WERI-Rb-1 (cell line): Measurements from ENCODE around the gene TAF13.
A peak's percentile ranks its signal among the peaks of the same experiment; 100 is the strongest.
"Not testable (repeated sequence)": the region's sequence is repeated elsewhere in the genome, so short reads cannot be mapped to it uniquely, and the experiment has no call there.

Experiments used
- DNase-seq: peaks from one replicate; pipeline ENCODE4 v3.0.0-alpha.2; 2020
- H3K27ac ChIP-seq: fragments of 250-450 bp; sonication (Bioruptor Pico); 2 replicates; pipeline ENCODE4 v1.5.1; 2020; ENCODE audit warnings: mild to moderate bottlenecking, moderate library complexity
- H3K27me3 ChIP-seq: fragments of 250-450 bp; sonication (Bioruptor Pico); 2 replicates; pipeline ENCODE4 v1.5.1; 2021; ENCODE audit warnings: mild to moderate bottlenecking, low read depth, moderate library complexity; ENCODE audit not compliant: insufficient read depth, severe bottlenecking
- H3K36me3 ChIP-seq: fragments of 250-450 bp; sonication (Bioruptor Pico); 2 replicates; pipeline ENCODE4 v1.5.1; 2020; ENCODE audit warnings: mild to moderate bottlenecking, moderate library complexity
- H3K4me3 ChIP-seq: 2 replicates; pipeline ENCODE4 v1.5.1; 2011; ENCODE audit warnings: low read depth, mild to moderate bottlenecking, control low read depth, low read length
- H3K9me3 ChIP-seq: fragments of 250-450 bp; sonication (Bioruptor Pico); 2 replicates; pipeline ENCODE4 v1.5.1; 2021; ENCODE audit warnings: mild to moderate bottlenecking, moderate library complexity; ENCODE audit not compliant: severe bottlenecking
- TF ChIP-seq, protein P1 (sequence below): IDR thresholded peaks from 2 replicates; pipeline ENCODE4 v1.5.1; 2011; ENCODE audit warnings: low read depth, mild to moderate bottlenecking, control low read depth, inconsistent platforms, low read length

The TAF13 gene

GRCh38 chr1:109024646-109025045, 51.2 kb downstream of the TAF13 start:
- Histone ChIP-seq H3K36me3 (peaks cover 6% of the 10 kb centered on the region), H3K9me3 (no peaks in the 10 kb centered on the region), H3K27ac (no peak overlapping the region), H3K4me3 (no peak overlapping the region), H3K27me3 (no peaks in the 10 kb centered on the region)
- TF ChIP-seq, protein P1, sequence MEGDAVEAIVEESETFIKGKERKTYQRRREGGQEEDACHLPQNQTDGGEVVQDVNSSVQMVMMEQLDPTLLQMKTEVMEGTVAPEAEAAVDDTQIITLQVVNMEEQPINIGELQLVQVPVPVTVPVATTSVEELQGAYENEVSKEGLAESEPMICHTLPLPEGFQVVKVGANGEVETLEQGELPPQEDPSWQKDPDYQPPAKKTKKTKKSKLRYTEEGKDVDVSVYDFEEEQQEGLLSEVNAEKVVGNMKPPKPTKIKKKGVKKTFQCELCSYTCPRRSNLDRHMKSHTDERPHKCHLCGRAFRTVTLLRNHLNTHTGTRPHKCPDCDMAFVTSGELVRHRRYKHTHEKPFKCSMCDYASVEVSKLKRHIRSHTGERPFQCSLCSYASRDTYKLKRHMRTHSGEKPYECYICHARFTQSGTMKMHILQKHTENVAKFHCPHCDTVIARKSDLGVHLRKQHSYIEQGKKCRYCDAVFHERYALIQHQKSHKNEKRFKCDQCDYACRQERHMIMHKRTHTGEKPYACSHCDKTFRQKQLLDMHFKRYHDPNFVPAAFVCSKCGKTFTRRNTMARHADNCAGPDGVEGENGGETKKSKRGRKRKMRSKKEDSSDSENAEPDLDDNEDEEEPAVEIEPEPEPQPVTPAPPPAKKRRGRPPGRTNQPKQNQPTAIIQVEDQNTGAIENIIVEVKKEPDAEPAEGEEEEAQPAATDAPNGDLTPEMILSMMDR: no peak
- DNase-seq: no peak

- DNase-seq: no peak
- Histone ChIP-seq H3K27ac (no peak overlapping the region), H3K4me3 (no peak overlapping the region), H3K36me3 (peaks cover 18% of the 10 kb centered on the region), H3K9me3 (peaks cover 3% of the 10 kb centered on the region), H3K27me3 (no peaks in the 10 kb centered on the region)
- TF ChIP-seq, protein P1: no peak
Measured at GRCh38 chr1:109020693-109021257, 55.0 kb downstream of the TAF13 start.

GRCh38 chr1:109017719-109018118, 58.1 kb downstream of the TAF13 start:
- peak; percentile 52 for DNase-seq
- H3K27me3 ChIP-seq, H3K9me3 ChIP-seq, H3K4me3 ChIP-seq: not testable (repeated sequence)
- peaks cover 27% of the 10 kb centered on the region for H3K36me3 ChIP-seq
- 0 out of 2 replicates have a peak overlapping the region, but pooled peaks have one; percentile 19 for H3K27ac ChIP-seq

GRCh38 chr1:109017134-109017533, 58.7 kb downstream of the TAF13 start:
- Histone ChIP-seq H3K4me3 (no peak overlapping the region), H3K27ac (no peak overlapping the region), H3K27me3 (no peaks in the 10 kb centered on the region), H3K36me3 (peaks cover 25% of the 10 kb centered on the region), H3K9me3 (peaks cover 3% of the 10 kb centered on the region)
- no peak for DNase-seq
- TF ChIP-seq, protein P1: no peak
